CD4-positive, alpha-beta T cell treated with Interleukin-4 for 1 hour (primary cell): ENCODE measurements around the gene BTBD9.

Source experiments
- DNase-seq, 2 donors: peaks; one replicate each; pipeline ENCODE4 v3.0.0-alpha.2; 2020 to 2022

BTBD9 gene

GRCh38 chr6:38272222-38272621 is 367.5 kb downstream of the BTBD9 start:
- DNase-seq, result no peak

- DNase-seq, result no peak
Observed at GRCh38 chr6:38271081-38271480, 368.6 kb downstream of the BTBD9 start.

GRCh38 chr6:38270367-38270766 is 369.4 kb downstream of the BTBD9 start:
- DNase-seq, result no peak

GRCh38 chr6:38269461-38270172 is 370.1 kb downstream of the BTBD9 start:
- DNase-seq, result no peak

GRCh38 chr6:38268342-38268741 is 371.4 kb downstream of the BTBD9 start:
- DNase-seq, result no peak

- DNase-seq, result no peak
Observed at GRCh38 chr6:38266921-38267354, 372.8 kb downstream of the BTBD9 start.

GRCh38 chr6:38264605-38265004 is 375.1 kb downstream of the BTBD9 start:
- DNase-seq, result no peak

GRCh38 chr6:38262609-38263008 is 377.1 kb downstream of the BTBD9 start:
- DNase-seq, result no peak

GRCh38 chr6:38262026-38262425 is 377.7 kb downstream of the BTBD9 start:
- DNase-seq, result no peak

GRCh38 chr6:38261626-38262025 is 378.1 kb downstream of the BTBD9 start:
- no peak for DNase-seq

GRCh38 chr6:38259736-38260135 is 380.0 kb downstream of the BTBD9 start:
- no peak for DNase-seq

- DNase-seq, result no peak
Observed at GRCh38 chr6:38248500-38249234, 391.1 kb downstream of the BTBD9 start.

GRCh38 chr6:38245295-38245694 is 394.4 kb downstream of the BTBD9 start:
- DNase-seq, result no peak

- DNase-seq, result no peak
Observed at GRCh38 chr6:38244869-38245268, 394.9 kb downstream of the BTBD9 start.

- no peak for DNase-seq
Observed at GRCh38 chr6:38241200-38241871, 398.4 kb downstream of the BTBD9 start.

GRCh38 chr6:38239719-38240451 is 399.8 kb downstream of the BTBD9 start:
- no peak for DNase-seq

- no peak for DNase-seq
Observed at GRCh38 chr6:38236631-38237030, 403.1 kb downstream of the BTBD9 start.

GRCh38 chr6:38234934-38235682 is 404.6 kb downstream of the BTBD9 start:
- no peak for DNase-seq

GRCh38 chr6:38234141-38234540 is 405.6 kb downstream of the BTBD9 start:
- DNase-seq, result no peak

- no peak for DNase-seq
Observed at GRCh38 chr6:38233161-38233791, 406.5 kb downstream of the BTBD9 start.

- no peak for DNase-seq
Observed at GRCh38 chr6:38225766-38226165, 414.0 kb downstream of the BTBD9 start.

GRCh38 chr6:38221251-38221650 is 418.5 kb downstream of the BTBD9 start:
- DNase-seq, result no peak
